Ovary (tissue), 3 donors: ENCODE results near the gene ALG14.

Experiments used
- EP300 ChIP-seq: sonication (generic); formaldehyde crosslinking; IDR thresholded peaks from one replicate; pipeline ENCODE4 v1.6.1; 2017; ENCODE audit warnings: antibody characterized with exemption
- POLR2A ChIP-seq: fragments of 450-650 bp; IDR thresholded peaks from one replicate; pipeline ENCODE4 v1.6.1; 2017; ENCODE audit warnings: antibody characterized with exemption, mild to moderate bottlenecking, moderate library complexity
- TF ChIP-seq, protein P1 (sequence below), 3 donors: fragments of 450-650 bp in 2 of 3; fragments of 200-600 bp in 1 of 3; IDR thresholded peaks; one replicate each; pipeline versions ENCODE4 v1.5.1 to v1.8.0; 2016 to 2022; ENCODE audit warnings: antibody characterized with exemption in 3 of 3, mild to moderate bottlenecking in 1 of 3
- donor health status: DM: no; HTN: no; CAD: no.

DNA sequence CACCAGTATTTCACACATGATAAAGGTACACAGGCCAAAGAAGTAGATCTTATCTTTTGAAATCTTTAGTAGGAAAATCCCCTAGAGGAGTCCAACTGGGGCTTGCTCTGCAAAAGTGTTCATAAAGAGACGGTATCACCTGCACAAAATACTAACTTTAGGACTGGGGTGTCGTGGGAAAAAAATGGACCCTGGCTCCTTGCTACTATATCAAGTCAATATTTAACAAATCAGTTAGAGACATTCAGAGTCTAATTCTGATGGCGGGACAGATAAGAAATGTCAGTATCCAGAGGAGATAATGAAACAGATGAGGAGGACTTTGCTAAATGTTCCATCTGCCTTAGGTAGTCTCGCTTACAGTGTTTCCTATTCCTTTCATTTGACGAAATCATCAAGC, 120.2 kb downstream of the ALG14 start:
- TF ChIP-seq, protein P1, sequence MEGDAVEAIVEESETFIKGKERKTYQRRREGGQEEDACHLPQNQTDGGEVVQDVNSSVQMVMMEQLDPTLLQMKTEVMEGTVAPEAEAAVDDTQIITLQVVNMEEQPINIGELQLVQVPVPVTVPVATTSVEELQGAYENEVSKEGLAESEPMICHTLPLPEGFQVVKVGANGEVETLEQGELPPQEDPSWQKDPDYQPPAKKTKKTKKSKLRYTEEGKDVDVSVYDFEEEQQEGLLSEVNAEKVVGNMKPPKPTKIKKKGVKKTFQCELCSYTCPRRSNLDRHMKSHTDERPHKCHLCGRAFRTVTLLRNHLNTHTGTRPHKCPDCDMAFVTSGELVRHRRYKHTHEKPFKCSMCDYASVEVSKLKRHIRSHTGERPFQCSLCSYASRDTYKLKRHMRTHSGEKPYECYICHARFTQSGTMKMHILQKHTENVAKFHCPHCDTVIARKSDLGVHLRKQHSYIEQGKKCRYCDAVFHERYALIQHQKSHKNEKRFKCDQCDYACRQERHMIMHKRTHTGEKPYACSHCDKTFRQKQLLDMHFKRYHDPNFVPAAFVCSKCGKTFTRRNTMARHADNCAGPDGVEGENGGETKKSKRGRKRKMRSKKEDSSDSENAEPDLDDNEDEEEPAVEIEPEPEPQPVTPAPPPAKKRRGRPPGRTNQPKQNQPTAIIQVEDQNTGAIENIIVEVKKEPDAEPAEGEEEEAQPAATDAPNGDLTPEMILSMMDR (IDR thresholded peaks at IDR 0.05) = no peak
- TF ChIP-seq EP300 (no peak), POLR2A (no peak)
